GM12872 (cell line): ENCODE measurements around the gene KIFC1.
A peak's percentile ranks its signal among the peaks of the same experiment; 100 is the strongest.

Experiments used
- TF ChIP-seq, protein P1 (sequence below): IDR thresholded peaks from 3 replicates; pipeline ENCODE4 v1.5.1; 2011; ENCODE audit warnings: low read depth, mild to moderate bottlenecking, low read length, moderate library complexity; ENCODE audit not compliant: insufficient read depth

KIFC1 gene

DNA sequence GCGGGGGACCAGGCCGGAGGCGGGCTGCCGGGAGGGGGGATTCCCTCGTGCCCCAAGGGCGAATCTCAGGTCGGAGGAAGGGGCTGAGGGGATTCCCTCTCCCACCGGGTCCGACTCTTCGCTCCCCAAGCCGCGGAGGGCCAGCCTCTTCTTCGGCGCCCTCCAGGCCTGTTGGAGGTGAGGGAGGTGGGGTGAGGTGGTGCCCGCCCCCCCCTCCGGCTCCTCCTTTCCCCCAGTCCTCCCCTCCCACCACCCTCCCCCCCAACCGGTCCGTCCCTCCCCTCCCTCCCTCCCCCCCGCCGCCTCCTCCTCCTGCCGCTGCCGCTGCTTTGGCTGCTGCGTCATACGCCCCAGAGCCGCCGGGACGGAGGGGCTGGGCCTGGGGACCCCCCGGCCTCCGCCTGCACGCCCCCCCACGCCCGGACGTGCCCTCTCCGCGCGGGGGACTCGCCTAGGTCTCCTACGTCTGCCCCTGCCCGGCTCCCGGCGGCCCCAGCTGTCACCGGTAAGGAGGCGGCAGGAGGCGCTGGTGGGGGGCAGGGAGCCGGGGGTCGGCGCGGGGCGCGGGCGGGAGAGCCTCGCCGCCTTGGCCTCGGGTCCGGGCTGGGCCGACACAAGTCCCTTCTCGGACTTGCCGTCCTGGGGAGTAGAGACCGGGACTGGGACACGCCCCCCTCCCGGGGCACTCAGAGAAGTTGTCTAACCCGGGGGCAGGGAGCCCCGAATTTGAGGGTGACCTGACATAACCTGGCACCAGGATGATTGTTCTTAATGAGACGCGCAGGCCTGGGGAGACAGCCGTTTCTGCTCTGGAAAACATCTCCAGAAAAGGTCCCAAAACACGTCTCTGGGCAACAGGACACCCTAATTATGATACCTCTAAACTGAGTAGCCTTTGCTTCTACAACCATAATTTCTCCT is 19.3 kb downstream of the KIFC1 start, which contains the start of gene PHF1:
PHF1 (plus strand) TSS at position 304 of the 921 bp plus-strand sequence. CDS start 1,250 bp downstream, outside the sequence.
- TF ChIP-seq, protein P1, sequence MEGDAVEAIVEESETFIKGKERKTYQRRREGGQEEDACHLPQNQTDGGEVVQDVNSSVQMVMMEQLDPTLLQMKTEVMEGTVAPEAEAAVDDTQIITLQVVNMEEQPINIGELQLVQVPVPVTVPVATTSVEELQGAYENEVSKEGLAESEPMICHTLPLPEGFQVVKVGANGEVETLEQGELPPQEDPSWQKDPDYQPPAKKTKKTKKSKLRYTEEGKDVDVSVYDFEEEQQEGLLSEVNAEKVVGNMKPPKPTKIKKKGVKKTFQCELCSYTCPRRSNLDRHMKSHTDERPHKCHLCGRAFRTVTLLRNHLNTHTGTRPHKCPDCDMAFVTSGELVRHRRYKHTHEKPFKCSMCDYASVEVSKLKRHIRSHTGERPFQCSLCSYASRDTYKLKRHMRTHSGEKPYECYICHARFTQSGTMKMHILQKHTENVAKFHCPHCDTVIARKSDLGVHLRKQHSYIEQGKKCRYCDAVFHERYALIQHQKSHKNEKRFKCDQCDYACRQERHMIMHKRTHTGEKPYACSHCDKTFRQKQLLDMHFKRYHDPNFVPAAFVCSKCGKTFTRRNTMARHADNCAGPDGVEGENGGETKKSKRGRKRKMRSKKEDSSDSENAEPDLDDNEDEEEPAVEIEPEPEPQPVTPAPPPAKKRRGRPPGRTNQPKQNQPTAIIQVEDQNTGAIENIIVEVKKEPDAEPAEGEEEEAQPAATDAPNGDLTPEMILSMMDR, result no peak

DNA sequence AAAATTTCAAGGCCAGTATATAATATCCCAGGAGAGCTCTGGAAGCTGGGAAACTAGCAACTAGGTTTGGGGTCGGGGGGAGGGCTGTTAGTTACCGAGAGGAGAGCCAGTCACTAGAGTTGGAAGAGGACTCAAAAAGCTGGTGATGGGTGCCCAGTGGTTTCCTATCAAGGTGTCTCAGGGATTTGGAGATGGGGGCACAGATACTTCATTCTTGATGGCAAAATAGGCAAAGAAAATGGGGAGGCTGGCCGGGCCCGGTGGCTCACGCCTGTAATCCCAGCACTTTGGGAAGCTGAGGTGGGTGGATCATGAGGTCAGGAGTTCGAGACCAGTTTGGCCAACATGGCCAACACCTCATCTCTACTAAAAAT is 20.0 kb downstream of the KIFC1 start:
- TF ChIP-seq, protein P1, result no peak

DNA sequence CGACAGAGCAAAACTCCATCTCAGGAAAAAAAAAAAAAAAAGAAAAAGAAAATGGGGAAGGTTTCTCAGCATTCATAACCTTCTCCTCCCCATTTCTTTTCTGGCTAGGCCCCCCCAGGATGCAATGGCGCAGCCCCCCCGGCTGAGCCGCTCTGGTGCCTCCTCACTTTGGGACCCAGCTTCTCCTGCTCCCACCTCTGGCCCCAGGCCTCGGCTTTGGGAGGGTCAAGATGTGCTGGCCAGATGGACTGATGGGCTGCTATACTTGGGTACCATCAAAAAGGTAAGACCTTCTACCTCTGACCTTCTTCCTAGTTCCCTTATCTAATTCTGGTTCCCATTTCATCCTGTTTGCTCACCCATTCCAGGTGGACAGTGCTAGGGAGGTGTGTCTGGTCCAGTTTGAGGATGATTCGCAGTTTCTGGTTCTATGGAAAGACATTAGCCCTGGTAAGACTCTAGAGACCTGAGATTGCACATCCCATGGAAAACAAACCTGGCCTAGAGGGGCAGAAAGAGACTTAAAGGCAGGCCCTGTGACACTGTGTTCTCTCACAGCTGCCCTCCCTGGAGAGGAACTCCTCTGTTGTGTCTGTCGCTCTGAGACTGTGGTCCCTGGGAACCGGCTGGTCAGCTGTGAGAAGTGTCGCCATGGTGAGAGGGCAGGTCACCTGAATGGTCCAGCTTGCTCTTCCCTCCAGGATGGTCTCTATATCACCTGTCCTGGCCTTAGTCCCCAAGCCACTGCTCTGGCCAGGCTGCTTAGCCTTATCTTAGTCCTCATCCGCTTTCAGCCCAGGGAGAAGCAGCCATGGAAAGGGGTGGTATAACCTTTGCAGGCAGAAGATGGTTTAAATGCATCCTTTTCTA is 20.8 kb downstream of the KIFC1 start:
- TF ChIP-seq, protein P1, result no peak

DNA sequence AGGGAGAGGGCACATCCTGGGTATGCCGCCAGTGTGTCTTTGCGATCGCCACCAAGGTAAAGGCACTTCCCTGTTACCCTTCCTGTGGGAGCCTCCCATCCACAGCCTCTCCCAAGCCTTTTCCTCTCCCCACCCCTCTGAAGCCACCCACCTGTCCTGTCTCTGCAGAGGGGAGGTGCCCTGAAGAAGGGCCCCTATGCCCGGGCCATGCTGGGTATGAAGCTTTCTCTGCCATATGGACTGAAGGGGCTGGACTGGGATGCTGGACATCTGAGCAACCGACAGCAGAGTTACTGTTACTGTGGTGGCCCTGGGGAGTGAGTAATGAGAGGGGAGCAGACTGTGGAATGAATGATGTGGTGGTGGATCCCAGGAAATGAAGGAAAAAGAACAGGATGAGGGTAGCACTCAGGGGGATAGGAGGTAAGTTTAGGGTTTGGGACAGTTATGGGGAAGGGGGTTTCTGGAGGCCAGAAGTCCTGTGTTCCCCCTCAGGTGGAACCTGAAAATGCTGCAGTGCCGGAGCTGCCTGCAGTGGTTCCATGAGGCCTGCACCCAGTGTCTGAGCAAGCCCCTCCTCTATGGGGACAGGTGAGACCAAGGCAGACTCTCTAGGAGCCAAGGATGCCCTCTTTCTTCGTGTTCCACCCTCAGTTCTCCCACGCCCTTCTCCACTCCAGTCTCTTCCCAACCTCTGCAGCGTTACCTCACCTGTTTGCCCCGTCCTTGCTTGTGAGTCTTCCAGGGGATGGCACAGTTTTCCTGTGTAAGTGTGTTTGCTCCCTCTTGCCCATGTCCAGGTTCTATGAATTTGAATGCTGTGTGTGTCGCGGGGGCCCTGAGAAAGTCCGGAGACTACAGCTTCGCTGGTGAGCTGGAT is 21.9 kb downstream of the KIFC1 start:
- TF ChIP-seq, protein P1, result no peak

DNA sequence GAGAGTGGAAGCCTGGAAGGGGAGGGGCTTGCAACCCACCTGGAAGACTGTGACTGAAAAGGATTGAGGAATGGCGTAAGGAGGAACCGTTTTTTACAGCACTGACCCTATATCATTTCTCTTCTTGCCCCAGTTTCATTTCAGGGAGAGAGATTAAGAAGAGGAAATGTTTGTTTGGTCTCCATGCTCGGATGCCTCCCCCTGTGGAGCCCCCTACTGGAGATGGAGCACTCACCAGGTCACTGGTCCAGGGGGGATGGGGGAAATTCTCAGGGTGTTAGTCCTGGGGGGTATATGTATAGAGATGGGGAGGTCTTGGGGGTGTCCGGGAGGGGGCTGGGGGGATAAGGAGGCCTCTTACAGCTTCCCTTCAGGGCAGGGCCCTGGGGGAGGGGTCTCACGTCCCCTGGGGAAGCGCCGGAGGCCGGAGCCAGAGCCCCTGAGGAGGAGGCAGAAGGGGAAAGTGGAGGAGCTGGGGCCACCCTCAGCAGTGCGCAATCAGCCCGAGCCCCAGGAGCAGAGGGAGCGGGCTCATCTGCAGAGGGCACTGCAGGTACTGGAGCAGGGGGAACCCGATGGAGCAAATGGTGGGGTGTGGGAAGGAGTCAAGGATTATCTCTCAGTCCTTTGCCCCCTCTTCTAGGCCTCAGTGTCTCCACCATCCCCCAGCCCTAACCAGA is 23.1 kb downstream of the KIFC1 start:
- TF ChIP-seq, protein P1, result peak; percentile 59

DNA sequence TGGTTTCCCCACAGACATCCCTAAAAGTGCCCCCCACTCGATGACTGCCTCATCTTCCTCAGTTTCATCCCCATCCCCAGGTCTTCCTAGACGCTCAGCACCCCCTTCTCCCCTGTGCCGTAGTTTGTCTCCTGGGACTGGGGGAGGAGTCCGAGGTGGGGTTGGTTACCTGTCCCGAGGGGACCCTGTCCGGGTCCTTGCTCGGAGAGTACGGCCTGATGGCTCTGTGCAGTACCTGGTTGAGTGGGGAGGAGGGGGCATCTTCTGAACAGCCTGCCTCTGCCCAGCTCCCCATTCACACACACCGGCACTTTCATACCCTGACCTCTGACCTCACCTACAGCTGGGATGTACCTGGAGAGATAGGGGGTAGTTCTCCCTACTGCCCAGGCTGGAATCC is 24.2 kb downstream of the KIFC1 start:
- TF ChIP-seq, protein P1, result no peak
